Activated CD8-positive, alpha-beta memory T cell treated with anti-CD3 and anti-CD28 coated beads, Interleukin-2, amount 50 U/mL, for 24 hours (primary cell): Measurements from ENCODE around the gene ARVCF.

Source experiments
- DNase-seq: peaks from one replicate; pipeline ENCODE4 v3.0.0-alpha.2; 2020; ENCODE audit errors: extremely low read depth

Gene ARVCF

DNA sequence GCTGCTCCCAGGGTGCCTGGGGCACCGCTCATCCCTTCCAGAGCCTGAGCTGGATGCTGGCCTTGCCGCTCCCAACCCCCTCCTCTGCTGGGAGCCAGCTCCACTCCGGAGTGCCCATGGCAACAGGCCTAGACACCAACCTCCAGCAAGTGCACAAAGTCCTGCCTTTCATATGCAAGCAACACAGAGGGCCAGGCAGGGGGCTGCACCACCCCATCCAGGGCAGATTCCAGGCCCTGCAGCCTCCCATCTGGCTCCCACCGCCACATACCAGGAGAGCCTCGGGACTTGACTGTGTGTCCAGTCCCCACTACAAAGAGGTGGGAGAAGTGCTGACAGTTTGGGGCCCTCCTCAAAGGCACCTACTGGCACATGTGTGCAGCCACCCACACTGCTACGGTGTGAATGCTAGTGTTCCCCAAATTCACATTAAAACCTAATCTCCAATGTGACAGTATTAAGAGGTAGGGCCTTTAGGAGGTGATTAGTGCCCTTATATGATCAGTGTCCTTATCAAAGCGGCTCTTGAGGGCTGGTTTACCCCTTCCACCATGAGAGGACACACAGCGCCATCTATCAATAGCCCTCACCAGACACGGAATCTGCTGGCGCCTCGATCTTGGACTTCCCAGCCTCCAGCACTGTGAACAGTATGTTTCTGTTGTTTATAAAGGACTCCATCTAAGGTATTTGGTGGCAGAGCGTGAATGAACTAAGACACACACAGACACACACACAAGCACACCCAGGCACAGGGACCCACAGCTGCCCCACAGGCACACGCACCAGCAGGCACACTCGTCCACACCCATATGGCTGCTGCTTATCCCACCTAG is 16.2 kb downstream of the ARVCF start:
- no peak for DNase-seq

DNA sequence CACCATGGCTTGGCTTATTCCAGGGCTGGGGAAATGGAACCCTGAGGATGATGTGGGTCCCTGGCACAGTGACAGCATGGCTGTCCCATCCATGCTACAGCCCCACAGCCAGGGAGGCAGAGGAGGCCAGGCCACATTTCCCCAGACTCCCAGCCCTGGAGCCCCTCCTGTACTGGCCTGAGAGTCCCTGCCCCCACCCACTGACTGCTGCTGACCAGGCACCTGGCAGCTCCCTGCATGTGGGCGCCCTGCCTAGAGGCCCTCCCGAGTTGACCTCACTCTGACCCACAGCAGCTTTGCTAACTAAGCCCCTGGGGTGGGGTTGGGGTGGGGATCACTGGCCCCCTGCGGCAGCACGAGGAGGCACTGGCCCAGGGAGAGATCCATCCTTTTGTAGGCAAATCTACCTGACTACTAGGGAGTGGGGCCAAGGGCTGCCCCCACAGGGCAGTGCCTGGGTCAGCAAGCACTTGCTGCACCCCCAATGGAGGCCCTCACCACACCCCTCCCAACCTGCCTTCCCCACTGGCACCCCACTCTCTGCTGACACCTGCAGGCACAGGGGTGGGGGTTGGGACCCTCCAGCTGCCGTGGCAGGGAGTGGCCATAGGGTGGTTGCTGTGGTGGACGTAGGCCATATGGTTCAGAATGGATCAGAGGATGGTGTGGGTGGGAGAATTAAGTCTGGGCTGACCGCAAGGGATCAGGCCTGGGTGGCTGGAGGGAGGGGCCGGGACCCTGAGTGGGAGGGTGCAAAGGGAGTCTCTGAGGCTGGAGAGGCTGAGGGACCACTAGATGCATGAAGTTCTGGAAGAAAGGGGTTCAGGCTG is 17.4 kb downstream of the ARVCF start:
- no peak for DNase-seq

DNA sequence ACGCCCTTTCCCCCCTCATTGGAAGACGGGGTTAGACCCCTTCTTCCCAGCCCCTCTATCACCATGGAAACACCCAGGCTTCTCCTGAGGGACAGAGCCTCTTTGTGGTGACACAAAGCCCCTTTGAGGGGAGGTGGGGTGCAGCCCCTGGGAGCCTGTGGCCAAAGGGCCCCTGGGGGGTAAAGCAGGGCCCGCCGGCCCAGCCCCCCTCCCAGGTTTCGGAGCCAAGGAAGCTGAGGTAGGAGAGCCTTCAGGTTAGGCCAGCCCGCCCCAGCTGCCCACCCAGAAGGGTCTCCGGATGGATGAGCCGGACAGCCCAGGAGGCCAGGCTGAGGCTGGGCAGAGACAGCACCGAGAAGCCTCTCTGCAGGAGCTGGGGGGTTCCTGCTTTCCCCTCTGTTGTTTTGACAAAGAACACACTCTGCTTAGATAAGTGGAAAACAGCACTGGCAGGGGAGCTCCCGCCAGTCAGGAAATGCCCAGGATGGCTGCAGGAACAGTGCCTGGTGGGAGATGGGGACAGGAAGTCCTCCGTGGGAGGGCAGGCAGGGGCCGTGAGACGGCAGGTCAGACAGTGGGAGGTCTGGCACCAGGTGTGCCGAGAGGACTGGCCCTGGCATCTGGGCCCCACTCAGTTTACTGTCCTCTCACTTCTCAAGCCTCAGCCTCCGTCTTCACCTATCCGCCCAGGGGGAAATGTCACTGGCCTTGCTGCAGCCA is 18.2 kb downstream of the ARVCF start:
- DNase-seq, result no peak

DNA sequence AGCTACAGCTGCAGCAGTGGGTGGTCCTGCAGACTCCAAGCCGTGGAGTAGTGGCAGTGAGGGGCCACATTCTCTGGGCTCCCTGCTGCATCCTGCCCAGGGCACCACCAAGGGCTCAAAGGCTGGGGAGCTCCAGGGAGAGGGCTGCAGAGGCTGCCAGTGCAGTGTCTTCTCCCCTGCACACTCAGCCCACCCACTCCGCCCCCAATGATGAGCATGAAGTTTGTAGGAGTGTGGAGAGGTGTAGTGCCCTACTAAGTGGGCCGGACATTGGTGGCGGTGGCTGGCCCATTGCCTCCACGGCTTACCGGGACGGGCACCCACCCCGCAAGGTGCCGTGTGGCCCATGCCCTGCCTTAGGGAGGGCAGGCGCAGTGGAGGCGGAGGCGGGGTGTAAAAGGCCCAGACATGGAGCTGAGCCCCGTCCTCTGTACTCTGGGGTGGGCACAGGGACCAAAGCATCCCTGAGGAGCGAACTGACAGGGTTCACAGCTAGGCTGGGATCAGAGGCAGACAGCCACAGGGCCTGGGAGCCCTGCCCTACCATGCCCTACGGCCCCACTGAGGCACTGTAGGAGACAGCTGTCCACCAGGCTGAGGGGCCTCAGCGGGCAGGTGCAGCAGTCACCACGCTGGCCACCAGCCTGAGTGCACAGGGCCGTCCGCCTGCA is 18.9 kb downstream of the ARVCF start:
- DNase-seq, result no peak

DNA sequence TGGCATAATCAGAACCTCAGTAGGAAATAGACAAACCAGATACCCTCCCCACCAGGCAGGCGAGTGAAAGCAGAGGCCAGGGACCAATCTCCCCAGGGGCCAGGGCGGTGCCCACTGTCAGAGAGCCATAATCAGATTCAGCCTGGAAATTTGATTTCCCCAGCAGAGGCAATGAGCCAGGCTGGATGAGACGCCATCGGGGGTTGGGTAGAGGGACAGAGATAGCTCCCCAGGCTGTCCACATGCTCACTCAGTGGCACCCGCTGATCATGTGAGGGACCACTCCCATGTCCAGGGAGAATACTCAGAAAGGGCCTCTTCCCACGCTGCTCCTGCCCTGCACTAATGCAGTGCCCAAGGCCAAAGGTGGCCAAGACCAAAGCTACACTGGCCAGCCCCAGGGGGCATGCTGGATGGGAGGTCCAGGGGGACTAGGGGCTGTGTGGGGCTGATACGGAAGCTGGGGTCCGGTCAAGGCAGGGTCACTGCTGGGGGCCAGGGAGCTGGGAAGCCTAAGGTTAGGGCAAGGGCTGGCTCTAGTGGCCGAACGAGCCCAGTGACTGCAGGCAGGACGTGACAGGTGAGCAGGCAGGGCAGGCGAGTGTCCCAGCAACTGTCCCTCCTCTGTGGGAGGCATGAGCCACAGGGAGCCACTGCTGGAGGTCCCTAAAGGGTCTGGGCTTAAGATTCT is 19.8 kb downstream of the ARVCF start:
- no peak for DNase-seq

DNA sequence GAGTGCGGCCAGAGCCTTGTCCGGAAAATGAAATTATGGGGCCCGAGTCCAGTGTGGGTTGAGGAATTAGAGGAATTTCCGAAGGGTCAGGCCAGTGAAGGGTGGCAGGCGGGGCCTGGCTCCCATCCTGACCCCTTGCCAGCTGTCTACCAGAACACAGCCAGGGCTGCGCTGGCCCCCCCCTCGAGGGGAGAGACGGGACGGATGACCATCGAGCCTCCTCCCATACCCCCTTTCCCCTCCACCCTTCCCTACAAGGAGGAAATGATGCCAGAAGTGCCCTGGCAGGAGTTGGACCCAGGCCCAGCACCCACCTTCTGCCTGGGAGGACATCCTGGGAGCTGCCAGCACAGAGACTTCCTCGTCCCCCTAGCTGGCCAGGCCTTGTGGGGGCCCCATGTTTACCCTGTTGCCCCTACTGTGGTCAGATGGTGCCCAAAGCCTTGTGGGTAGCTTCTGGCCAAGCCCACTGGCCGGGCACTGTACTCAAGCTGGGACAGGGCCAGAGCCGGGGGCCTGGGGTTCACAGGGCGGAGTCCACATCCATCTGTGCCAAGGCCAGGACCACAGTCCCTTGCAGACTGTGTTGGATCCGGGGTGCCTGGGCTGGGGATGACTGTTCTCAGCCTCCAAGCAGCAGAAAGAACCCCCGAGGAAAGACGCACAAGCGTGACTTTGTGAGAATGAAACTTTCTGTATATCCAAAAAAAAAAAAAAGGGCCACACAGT is 20.8 kb downstream of the ARVCF start:
- DNase-seq, result no peak

DNA sequence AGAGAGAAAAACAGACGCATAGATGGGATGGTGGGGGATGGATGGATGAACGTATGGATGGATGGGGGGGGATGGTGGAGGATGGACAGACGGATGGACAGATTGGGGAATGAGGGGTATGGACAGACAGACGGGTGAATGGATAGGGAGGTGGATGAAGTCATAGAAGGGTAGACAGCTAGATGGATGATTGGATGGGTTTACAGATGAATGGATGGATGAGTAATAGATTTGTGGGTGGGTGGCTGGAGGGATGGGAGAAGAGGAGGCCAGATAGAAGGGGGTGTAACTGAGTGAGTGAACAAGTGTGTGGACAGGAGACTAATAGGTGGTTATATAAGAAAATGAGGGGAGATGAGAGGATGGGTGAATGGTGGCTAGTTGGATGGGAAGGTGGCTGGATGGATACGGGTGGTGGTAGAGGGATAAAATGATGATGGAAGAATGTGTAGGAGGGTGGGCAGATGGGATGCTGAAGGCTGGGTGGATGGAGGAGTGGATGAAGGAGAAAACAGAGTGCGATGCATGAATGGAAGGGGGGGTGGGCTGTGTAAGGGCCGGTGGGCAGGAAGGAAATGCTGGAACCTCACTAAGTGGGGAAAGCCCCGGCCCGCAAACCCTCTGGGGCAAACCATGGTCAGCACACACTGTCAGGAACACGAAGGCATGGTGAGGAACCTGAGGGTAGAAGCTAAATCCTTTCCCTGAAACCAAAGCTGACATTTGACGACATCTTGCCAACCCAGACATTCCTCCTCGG is 21.6 kb downstream of the ARVCF start:
- DNase-seq, result no peak

DNA sequence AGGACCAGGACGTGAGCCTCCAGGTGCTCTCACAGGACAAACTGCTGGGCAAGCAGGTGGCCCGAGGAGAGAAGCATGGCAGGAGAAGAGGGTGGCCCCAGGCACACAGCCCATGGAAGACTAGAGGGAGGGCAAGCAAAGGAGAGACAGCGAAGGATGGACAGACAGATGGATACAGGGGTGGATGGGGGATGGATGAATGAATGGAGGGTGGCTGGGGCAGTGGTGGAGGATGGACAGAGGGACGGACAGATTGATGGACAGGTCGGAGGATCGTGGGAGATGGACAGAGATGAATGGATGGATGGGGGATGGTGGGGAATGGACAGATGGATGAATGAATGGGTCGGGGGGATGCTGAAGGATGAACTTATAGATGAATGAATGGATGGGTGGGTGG is 22.7 kb downstream of the ARVCF start:
- DNase-seq, result no peak

DNA sequence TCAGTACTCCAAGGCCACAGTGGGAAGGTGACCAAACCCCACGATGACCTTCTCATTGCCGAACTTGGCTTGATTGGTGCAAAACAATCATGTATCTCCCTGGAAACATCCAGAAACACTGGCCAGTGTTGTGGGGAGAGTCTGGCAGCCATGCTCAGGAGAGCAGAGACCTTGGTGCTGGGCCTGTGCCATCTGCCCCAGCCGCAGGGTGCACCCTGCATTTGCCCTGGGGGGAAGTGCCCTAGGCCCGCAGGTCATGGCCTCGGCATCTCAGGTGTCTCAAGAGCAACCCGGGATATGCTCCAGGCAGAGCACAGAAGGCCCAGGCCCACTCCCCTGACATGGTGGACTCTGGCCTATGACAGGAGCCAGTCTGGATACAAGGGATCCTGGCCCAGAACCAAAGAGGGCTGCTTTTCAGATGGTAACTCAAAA is 23.7 kb downstream of the ARVCF start:
- no peak for DNase-seq

DNA sequence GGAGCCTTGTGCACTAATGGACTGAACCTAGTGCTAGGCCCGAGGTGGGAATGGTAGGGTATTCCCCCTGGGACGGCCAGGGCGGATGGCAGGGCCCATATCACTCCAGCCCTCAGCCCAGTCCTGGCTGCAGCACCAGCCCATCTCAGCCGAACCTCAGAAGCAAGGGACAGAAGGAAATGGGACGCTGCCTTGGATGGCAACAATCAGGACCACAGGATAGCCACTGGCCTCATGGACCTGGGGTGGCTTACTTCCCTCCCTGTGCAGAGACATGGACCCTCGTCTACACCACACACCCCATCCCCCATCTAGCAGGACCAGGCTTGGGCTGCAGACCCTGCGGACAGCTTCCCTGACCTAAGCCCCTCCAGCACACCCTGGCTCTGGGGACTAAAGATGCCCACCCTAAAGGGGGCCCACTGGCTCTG is 24.1 kb downstream of the ARVCF start:
- DNase-seq, result no peak

DNA sequence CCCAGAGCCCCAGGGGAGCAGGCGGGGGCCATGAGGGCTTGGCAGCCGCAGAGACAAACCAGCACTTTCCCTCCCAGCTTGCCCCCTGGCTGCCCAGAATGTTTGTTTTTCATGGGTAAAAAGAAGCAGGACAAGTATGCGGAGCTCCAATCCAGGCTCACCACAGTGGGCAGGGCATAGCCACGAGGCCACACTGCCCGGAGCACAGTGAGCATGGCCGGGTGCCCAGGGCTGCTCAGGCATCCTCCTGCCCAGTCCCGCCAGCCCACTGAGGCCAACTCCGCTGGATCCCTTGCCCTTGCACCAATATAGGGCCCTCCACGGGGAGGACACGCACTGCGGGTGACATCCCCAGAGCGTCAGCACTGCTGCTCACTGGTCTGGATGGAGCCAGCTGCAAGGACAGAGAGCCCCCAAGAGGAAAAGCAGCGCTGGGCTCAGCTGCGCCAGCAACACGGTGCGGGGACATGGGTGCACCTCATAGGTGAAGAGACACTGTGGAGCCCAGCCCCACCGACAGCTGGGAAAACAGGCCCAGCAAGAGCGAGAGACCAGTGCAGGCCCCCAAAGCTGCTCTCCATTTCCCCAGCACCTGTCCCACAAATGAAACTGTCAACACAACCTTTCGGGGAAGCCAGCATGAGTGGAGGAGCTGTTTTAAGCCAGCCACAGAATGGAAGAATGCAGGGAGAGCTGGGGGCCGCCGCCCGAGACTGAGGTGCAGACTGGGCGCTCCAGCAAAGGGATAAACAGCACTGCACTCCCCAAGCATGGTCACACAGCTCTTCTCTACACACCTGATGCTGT is 24.8 kb downstream of the ARVCF start:
- DNase-seq, result no peak

DNA sequence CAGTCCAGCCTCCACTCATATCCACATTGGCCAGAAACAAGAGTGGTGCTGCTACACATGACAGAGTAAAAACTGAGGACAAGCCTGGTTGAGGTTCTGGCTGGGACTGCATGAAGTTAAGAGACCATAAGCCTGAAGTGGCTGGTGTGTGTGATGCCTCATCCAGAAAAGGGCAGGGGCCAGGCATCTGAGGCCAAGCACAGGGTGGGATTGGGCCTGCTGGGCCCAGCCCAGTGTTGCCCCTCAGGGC is 25.3 kb downstream of the ARVCF start:
- DNase-seq, result no peak

DNA sequence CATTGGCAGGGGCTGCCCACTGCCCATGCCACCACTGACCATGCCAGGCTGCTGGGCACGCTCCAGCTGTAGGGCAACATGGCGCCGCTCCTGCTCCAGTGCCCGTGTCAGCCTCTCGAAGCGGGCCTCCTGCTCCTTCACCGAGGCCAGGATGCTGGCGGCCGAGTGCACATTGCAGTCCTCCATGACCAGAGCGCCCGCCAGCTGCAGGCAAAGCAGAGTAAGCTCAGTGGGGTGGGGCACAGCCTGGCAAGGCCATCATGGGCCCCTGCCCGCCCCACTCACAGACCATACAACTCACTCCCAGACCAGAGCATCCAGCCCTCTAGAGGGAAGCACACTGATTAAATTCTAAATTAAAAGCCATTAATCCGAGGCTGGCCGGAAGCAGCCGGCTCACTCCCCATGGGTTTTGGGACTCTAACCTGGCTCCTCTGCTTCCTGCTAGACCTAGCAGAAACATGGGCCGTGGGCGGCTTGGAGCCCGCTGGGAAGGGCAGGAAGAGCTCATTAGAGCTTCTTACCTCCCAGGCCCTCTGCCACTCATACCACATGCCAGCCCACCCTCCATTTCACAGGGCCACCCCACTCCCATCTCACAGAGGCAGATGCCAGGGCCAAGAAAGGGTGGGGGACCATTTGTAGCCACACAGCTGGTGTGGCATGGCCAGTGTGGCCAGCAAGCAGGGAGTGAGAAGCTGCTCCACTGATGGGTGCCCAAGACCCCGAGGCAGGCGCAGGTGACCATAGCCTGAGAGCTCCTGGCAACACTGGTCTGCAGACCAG is 25.8 kb downstream of the ARVCF start:
- DNase-seq, result no peak

DNA sequence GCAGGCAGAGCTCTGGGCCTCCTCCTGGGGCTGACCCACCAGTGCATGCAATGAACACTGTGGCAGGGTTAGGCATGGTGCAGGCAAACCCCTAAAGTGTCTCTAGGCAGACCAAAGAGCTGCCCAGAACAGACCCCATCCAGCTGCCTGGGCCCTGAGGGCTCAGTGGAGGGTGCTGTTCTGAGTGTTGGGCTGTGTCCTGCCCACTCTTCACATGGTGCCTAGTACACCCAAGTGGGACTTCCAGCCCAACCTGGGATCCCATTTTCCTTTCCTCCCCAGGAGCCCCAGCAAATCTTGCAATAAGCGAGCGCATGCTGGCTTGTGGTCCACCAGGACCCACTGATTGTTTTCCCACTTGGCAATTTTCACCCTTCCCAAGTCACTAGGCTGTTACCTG is 26.4 kb downstream of the ARVCF start:
- no peak for DNase-seq

DNA sequence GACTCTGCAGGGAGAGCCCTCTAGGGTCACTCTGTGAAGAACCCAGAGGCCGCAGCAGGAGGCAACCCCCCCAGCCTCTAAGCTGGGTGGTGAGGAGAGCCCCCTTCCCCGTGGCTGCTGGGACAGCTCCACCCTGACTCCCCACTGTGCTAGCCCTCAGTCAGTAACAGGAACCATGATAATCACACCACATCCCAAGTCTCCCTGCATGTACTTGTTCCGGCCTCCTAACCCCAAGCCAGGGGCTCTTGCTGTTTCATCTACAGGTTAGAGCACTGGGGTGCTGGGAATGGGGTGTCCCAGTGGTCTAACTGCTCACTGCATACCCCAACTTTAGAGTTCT is 26.9 kb downstream of the ARVCF start:
- no peak for DNase-seq

DNA sequence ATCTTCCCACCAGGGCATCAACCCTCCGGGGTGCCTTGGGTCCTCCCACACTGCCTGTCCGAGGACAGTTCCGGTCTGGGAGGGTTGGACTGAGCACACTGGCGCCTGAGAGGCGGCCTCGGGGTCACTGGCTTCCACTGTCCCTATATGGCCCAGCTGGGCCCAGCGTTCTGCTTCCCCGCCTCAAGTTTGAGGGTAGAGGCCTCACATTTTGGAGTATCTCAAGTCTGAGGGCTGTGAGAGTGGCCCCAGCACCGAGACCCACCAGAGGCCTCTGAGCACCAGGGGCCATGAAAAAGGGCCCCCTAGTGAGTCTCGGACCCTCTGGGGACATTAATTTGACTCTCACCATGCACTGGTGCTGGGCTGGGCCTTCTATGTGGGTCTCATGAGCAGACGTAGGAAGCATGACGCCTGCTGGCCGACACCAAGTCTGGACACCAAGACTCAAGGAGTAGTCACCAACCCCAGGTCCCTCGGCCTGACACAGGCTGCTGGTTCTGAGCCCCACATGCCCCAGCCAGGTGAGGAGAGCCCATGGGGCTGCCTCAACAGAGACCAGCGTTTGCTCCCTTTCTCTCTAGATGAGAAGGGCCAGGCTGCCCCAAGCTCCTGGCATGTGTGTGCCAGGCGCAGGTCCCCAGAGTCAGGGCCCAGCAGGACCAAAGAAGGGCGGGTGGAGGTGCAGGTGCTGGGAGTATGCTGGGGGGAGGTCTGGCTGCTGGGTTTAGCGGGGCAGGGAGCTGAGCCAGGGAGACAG is 27.5 kb downstream of the ARVCF start:
- no peak for DNase-seq

DNA sequence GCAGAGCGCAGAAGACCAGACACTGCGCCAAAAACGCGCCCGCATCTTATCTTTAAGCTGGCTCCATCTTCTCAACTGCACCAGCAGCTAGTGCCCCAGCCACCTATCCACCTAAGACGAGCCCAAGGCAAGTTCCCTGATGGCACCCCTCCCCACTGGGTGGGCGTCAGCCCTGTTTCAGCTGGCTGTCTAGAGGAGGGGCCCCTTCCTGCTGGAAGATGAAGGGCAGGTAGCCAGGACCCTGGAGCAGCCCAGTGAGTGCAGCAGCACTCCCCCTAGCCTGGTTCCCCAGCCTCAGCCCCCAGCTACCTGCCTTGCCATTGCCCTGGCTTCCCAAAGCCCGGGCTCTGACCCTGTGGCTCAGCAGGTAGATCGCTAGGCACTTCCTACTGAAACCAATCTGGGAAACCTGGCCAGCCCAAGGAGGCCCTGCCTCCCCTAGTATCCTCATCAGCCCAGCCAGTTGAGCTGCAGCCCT is 28.3 kb downstream of the ARVCF start:
- no peak for DNase-seq
